OCI-LY7 (cell line): Measurements from ENCODE around the gene EGR4. TPM values are rescaled to one million over a fixed set of nuclear protein-coding genes. Genes with fewer than 3 reads are reported as not detected.

Experiments
- small RNA-seq: library from RNA; depleted of rRNA; stranded (forward); fragments of <200 nt; gene quantifications from one replicate; pipeline ENCODE3, GENCODE V24; 2014
- total RNA-seq, 2 experiments: library from RNA; depleted of rRNA in 1 of 2; stranded (reverse); fragments of >200 nt in 1 of 2; shearing (Covaris generic) in 1 of 2; gene quantifications; 2 replicates each; pipeline ENCODE4 v1.2.3, GENCODE V29; 2014 to 2022

The EGR4 gene
- total RNA-seq, 2 experiments from 2014 or later = not detected

Small RNA genes within 50 kb of the gene (small RNA-seq; reads per million reads assigned to genes)
- not detected for gene RNU6-111P

Other genes with a start within 250 kb of the EGR4 start
- 4.5 and 7.8 TPM in 2 replicates for gene SFXN5, start 221.8 kb downstream of the EGR4 start, total RNA-seq (2014; rRNA removed; shearing (Covaris generic))
- gene SFXN5, start 221.8 kb downstream of the EGR4 start, total RNA-seq (2022) = 9.9 and 10.5 TPM in 2 replicates
- gene RAB11FIP5, start 180.6 kb downstream of the EGR4 start, total RNA-seq (2014; rRNA removed; shearing (Covaris generic)) = 0.05 and 0.13 TPM in 2 replicates
- 0.66 TPM in 1 of 2 replicates, not detected in the other for gene RAB11FIP5, start 180.6 kb downstream of the EGR4 start, total RNA-seq (2022)
- not detected in 2 replicates for gene NOTO, start 91.0 kb downstream of the EGR4 start, total RNA-seq (2014; rRNA removed; shearing (Covaris generic))
- gene NOTO, start 91.0 kb downstream of the EGR4 start, total RNA-seq (2022) = not detected in 2 replicates
- 32.9 and 42.2 TPM in 2 replicates for gene SMYD5, start 79.3 kb downstream of the EGR4 start, total RNA-seq (2014; rRNA removed; shearing (Covaris generic))
- gene SMYD5, start 79.3 kb downstream of the EGR4 start, total RNA-seq (2022) = 33.2 and 38.2 TPM in 2 replicates
- gene PRADC1, start 60.3 kb downstream of the EGR4 start, total RNA-seq (2014; rRNA removed; shearing (Covaris generic)) = 25.3 and 25.9 TPM in 2 replicates
- 20.6 and 23.0 TPM in 2 replicates for gene PRADC1, start 60.3 kb downstream of the EGR4 start, total RNA-seq (2022)
- gene CCT7, start 59.2 kb downstream of the EGR4 start, total RNA-seq (2014; rRNA removed; shearing (Covaris generic)) = 334 and 378 TPM in 2 replicates
- gene CCT7, start 59.2 kb downstream of the EGR4 start, total RNA-seq (2022) = 307 and 347 TPM in 2 replicates
- gene FBXO41, start 9.1 kb downstream of the EGR4 start, total RNA-seq (2014; rRNA removed; shearing (Covaris generic)) = 17.0 and 20.4 TPM in 2 replicates
- 52.2 and 57.9 TPM in 2 replicates for gene FBXO41, start 9.1 kb downstream of the EGR4 start, total RNA-seq (2022)
- 57.8 and 58.7 TPM in 2 replicates for gene ALMS1, start 92.3 kb upstream of the EGR4 start, total RNA-seq (2014; rRNA removed; shearing (Covaris generic))
- gene ALMS1, start 92.3 kb upstream of the EGR4 start, total RNA-seq (2022) = 35.5 and 37.8 TPM in 2 replicates